Stimulated activated CD8-positive, alpha-beta memory T cell treated with anti-CD3 and anti-CD28 coated beads, Interleukin-12 subunit alpha, Interleukin-12 subunit beta, amount 100 ng/mL, for 1 hour (primary cell): Measurements from ENCODE around the gene ZBED4.

Experiments
- DNase-seq: peaks from one replicate; pipeline ENCODE4 v3.0.0-alpha.2; 2020; ENCODE audit warnings: low read depth

Gene ZBED4

GRCh38 chr22:49903322-49904039, 49.8 kb downstream of the ZBED4 start:
- no peak for DNase-seq

- no peak for DNase-seq
These were observed 50.4 kb downstream of the ZBED4 start for GRCh38 chr22:49904040-49904369.

- no peak for DNase-seq
These were observed 51.8 kb downstream of the ZBED4 start for GRCh38 chr22:49905465-49905864.

GRCh38 chr22:49906071-49906798, 52.6 kb downstream of the ZBED4 start:
- no peak for DNase-seq

GRCh38 chr22:49906799-49907290, 53.2 kb downstream of the ZBED4 start:
- DNase-seq = no peak

- DNase-seq = no peak
These were observed 54.2 kb downstream of the ZBED4 start for GRCh38 chr22:49907807-49908206.

GRCh38 chr22:49909476-49910205, 56.0 kb downstream of the ZBED4 start:
- no peak for DNase-seq

- no peak for DNase-seq
These were observed 56.8 kb downstream of the ZBED4 start for GRCh38 chr22:49910229-49911155.

- DNase-seq = no peak
These were observed 58.4 kb downstream of the ZBED4 start for GRCh38 chr22:49911881-49912625.

GRCh38 chr22:49913026-49913425, 59.4 kb downstream of the ZBED4 start:
- no peak for DNase-seq

GRCh38 chr22:49913446-49913845, 59.8 kb downstream of the ZBED4 start:
- no peak for DNase-seq

GRCh38 chr22:49914256-49914655, 60.6 kb downstream of the ZBED4 start:
- DNase-seq = no peak

- DNase-seq = no peak
These were observed 62.0 kb downstream of the ZBED4 start for GRCh38 chr22:49915610-49916009.

GRCh38 chr22:49916831-49917230, 63.2 kb downstream of the ZBED4 start:
- DNase-seq = no peak

GRCh38 chr22:49917974-49918910, 64.6 kb downstream of the ZBED4 start, which contains the start of the genes ALG12 and CRELD2:
ALG12 (minus strand) TSS chr22:49918438; CDS start chr22:49913765, 4,673 bp downstream.
CRELD2 (plus strand) TSS chr22:49918634; CDS start chr22:49918770, 136 bp downstream.
- peak; percentile 96 for DNase-seq

GRCh38 chr22:49918911-49919881, 65.6 kb downstream of the ZBED4 start:
- no peak for DNase-seq

GRCh38 chr22:49920859-49921258, 67.2 kb downstream of the ZBED4 start:
- DNase-seq = no peak

- no peak for DNase-seq
These were observed 68.0 kb downstream of the ZBED4 start for GRCh38 chr22:49921508-49922278.
